Pons (tissue), 1 donor: ENCODE measurements around the gene ATXN7L3.
A peak's percentile ranks its signal among the peaks of the same experiment; 100 is the strongest.

Experiments used
- DNase-seq: peaks from one replicate; pipeline ENCODE4 v3.0.0-alpha.2; 2016; ENCODE audit warnings: low spot score

ATXN7L3 gene

GRCh38 chr17:44218344-44219107 is 18.8 kb upstream of the ATXN7L3 start:
- peak; percentile 93 for DNase-seq

DNA sequence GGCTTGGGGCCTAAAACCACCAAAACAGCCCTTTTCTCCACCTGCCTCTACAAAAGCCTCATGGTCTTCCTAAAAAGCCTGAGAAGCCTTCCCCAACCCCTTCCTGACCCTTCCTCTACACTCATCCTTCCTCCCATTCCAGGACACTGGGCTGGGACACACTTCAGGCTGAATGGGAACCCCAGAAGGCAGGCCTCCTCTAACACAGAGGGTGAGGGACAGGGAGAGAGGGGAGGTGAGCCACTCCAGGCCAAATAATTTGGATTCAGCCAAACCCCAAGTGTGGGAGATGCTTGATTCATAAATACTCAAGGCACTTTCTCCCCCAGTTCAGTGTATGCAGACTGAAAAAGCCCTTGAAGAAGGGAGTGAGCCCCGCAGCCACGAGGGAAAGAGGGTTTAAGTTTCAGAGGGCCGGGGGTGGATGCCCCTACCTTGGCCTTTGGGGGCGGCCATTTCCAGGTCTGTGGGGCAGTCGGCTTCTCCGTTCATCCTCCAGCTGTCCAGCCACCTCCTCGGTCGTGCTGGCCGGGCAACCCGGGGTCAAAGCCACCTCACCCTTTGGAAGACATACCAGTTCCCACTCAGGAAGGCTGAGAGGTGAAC is 18.2 kb upstream of the ATXN7L3 start:
- no peak for DNase-seq

DNA sequence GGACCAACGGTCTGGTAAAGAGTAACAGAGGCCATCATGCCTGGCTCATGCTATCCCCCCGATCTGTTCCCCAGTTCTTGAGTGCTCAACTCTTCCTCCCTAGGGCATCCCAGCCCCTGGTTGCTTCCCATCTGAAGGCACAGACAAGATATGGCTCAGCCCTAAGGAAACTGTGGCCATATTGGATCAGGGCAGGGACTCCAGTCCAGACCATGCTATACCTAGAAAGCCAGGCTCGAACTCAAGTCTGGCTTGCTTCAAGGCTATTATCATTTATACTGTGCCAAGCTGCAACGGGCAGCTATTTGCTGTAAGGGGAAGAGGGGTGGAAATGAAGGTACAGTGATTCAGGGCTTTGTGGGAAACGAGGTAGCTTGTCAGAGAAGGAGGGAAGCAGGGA is 17.0 kb upstream of the ATXN7L3 start:
- DNase-seq: no peak

GRCh38 chr17:44216173-44216572 is 16.5 kb upstream of the ATXN7L3 start:
- no peak for DNase-seq

DNA sequence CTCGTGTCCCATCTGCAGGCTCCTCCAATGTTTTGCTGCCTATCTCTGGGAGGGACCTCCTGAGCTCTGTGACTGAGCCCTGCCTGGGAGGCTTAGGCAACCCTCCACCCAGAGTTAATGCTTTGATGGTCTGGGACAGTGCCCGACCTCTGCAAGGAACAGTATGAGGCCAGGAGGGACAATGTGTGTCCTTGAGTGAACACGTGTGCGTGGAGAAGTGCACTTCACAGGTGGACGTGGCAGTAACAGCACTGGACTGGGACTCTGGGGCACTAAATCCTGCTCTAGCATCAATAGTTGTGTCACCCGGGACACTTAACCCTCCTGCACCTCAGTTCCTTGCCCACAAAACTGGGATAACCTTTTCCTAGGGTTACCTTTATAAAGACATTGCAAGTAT is 15.2 kb upstream of the ATXN7L3 start:
- DNase-seq: no peak

- no peak for DNase-seq
Measured at GRCh38 chr17:44214230-44214494, 14.5 kb upstream of the ATXN7L3 start.

- DNase-seq: no peak
Measured at GRCh38 chr17:44213403-44214229, 13.9 kb upstream of the ATXN7L3 start.

- no peak for DNase-seq
Measured at GRCh38 chr17:44212507-44213402, 13.1 kb upstream of the ATXN7L3 start.

DNA sequence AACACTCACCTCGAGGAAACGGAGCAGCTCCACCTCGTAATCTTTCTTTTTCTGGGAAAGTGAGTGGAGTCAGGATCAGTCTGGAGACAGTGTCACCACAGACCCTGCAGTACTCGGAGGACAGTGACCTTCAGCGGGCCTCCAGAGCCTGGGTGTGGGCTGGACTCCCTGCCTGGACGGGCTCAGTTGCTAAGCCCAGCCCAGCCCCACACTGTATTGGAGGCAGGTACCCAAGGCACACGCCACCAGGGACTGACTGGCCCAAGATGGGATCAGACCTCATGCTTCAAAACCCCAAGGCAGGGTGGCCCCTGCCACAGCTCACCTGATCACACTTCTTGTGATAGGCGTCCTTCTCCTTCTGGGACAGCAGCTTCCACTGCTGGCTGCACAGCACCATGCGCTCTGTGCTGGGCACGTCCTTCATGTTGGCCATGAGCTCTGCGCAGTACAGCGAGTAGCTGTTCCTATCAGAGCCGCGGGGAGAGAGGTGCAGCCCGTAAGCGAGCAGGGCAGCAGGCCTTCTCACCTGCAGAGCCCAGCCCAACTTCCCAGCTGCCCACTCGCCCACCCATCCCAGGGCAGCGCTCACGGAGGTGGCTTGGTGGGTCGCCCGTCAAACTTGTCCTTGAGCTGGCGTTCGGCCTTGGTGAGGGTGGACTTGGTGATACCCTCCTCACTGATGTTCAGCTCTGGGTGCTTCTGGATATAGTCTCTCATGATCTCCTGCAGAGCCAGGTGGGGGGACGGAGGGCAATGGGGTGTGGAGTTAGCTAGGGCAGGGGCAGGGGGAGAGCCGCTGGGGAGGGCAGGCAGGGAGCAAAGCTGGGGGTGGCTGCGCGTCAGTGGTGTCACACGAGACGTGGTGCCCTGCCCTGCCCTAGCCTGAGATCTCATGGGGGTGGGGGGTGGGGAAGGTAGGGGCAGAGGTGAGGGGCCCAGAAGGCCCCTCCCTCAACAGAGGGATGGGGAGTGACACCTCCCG is 11.9 kb upstream of the ATXN7L3 start:
- no peak for DNase-seq

- peak; percentile 90 for DNase-seq
Measured at GRCh38 chr17:44210342-44211192, 10.9 kb upstream of the ATXN7L3 start.

DNA sequence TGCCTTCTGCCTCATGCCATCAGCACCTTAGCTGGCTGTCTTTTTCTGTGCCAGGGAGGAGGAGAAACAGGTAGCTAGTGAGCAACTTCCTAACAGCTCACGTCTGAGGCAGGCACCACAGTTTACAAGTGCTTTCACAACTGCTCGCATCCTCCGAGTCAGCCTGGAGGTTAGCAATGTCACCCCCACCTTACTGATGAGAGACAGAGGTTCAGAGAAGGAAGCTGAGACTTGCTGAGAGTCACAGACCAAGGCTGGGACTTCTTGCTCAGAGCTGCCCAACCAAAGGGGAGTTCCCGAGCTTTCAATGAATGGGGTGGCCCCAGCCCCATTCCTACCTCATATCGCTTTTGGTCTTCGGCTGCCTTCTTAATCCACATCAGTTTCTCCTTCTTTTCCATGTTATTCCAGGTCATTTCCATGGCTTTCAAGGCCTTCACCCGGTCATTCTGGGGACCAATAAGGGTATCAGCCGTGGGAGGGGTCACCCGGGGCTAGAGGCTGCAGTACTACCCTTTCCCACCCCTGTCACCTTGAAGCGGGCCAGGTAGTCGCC is 10.2 kb upstream of the ATXN7L3 start:
- no peak for DNase-seq

GRCh38 chr17:44207743-44208142 is 8.1 kb upstream of the ATXN7L3 start:
- DNase-seq: no peak

- no peak for DNase-seq
Measured at GRCh38 chr17:44207319-44207718, 7.6 kb upstream of the ATXN7L3 start.

DNA sequence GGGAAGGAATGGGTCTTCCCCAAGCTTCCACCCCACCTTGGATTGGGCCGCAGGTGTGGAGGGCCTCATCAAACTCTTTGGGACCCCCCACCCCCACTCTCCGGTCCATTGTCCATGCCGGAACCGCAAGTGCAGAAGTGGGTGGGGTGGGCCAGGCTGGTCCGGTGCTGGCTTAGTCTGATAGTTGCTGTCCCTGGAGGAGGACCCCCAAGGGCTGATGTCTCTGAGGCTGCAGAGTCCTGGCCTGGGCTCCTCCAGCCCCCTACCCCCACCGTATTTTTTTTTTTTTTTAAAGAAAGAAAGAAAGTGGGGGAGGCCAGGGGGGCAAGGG is 7.1 kb upstream of the ATXN7L3 start:
- DNase-seq: no peak

- DNase-seq: no peak
Measured at GRCh38 chr17:44205962-44206824, 6.5 kb upstream of the ATXN7L3 start.

DNA sequence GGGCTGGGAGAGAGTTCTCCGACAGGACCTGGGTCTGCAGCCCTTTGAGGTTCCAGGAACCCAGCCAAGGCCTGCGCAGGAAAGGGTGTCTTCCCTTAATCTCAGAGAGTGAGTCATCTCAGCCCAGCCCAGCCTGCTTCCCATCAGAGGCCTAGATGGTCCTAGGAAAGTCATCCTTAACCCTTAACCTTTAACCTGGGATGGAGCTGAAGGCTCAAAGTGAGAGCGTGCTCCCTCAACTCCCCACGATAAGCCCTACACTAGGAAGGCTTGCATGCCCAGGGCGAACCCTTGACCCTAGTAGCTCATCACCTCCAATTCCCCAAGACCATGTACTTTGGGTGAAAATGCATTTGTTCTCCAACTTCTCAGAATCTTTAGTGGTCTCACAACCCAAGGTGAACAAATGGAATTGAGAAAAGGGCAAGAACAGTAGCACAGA is 4.8 kb upstream of the ATXN7L3 start:
- DNase-seq: no peak

DNA sequence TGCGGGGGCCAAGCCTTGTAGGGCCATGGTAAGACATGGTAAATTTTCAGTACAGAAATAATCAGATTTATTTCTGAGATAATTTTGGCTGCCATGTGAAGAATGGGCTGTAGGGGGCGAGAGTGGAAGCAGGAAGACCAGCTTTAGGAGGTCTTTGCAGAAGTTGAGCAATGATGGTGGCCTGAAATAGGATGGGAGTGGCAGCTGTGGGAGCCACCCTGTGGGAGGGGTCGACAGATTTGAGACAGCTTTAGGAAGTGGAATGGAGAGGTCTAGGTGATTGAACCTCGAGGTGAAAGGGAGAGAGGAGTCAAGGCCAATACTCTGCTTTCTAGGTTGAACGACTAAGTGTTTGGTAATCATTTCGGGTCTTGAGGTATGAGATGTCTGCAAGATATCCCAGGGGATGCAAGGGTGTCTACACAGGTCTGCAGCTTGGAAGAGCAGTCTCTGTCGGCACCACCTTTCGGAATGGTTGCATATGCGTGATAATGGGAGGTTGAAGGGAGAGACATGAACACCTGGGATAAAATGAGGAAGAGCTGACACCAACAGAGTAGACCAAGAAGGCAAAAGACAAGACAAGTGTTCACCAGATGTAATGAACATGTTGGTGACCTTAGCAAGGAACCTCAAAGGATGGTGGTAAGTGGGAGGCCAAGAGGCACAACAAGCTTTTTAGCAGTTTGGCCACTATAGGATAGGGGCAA is 4.2 kb upstream of the ATXN7L3 start:
- DNase-seq: no peak

GRCh38 chr17:44202756-44203155 is 3.1 kb upstream of the ATXN7L3 start:
- DNase-seq: no peak
